T-helper 1 cell treated with Interleukin-12 subunit alpha and Interleukin-12 subunit beta and Interleukin-4 antibody, amounts not matched to agents 30 μg/mL and 1 μg/mL, for 36 hours (primary cell): ENCODE results near the gene CFAP77.

Experiments used
- H3K27ac Mint-ChIP-seq: one replicate; pipeline ENCODE4 v1.8.0; 2021; ENCODE audit warnings: mild to moderate bottlenecking, mixed read lengths
- H3K27me3 Mint-ChIP-seq: one replicate; pipeline ENCODE4 v1.8.0; 2021; ENCODE audit warnings: low read depth, mixed read lengths
- H3K36me3 Mint-ChIP-seq: one replicate; pipeline ENCODE4 v1.8.0; 2021; ENCODE audit warnings: low read depth, mixed read lengths
- H3K4me1 Mint-ChIP-seq: one replicate; pipeline ENCODE4 v1.8.0; 2021; ENCODE audit warnings: low read depth, mixed read lengths
- H3K4me3 Mint-ChIP-seq: one replicate; pipeline ENCODE4 v1.8.0; 2021; ENCODE audit warnings: mild to moderate bottlenecking, moderate library complexity, mixed read lengths
- H3K9me3 Mint-ChIP-seq: one replicate; pipeline ENCODE4 v1.8.0; 2021; ENCODE audit warnings: mixed read lengths

Gene CFAP77

DNA sequence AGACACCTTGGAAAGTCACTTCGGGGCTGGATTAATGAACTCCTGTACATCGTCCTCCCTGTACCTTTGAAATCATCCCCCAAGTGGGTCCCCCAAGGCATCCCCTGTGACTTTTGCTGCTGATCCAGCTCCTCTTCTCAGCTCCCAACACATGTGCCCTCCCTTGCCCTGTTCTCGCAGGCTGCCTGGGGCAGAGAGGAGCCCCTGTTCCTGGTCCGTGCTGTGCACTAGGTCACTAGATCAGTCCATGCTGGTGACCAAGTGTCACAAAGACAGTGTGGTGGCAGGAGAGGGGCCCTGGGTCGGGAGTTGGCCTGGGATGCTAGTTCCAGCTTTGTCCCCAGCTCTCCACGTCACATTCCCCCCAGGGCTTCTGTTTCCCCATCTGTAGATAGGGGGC is 93.1 kb downstream of the CFAP77 start:
- Mint-ChIP-seq H3K27ac (no peak overlapping the region), H3K4me1 (peaks cover 7% of the 10 kb centered on the region), H3K27me3 (peaks cover 17% of the 10 kb centered on the region), H3K9me3 (no peaks in the 10 kb centered on the region), H3K4me3 (no peak overlapping the region), H3K36me3 (no peaks in the 10 kb centered on the region)

DNA sequence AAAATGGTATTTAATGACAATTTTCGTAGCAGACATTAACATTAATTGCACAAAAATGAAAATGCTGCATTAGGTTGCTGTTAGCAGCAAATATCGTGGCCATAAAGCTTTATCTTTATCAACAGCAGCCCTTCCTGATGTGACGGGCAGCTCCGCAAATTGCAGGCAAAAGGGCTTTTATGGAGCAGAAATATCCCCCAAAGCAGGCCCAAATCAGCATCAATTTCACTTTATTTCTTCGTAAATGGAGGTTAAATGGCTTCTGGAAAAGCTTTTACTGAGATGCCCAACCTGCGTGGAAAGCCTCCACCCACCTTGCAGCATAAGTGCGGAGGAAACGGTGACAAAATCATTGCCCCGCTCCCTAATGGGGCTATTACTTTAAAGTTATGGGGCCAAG is 94.5 kb downstream of the CFAP77 start:
- Mint-ChIP-seq H3K27me3 (peaks cover 17% of the 10 kb centered on the region), H3K9me3 (no peaks in the 10 kb centered on the region), H3K27ac (no peak overlapping the region), H3K4me1 (peaks cover 7% of the 10 kb centered on the region), H3K36me3 (no peaks in the 10 kb centered on the region), H3K4me3 (no peak overlapping the region)

DNA sequence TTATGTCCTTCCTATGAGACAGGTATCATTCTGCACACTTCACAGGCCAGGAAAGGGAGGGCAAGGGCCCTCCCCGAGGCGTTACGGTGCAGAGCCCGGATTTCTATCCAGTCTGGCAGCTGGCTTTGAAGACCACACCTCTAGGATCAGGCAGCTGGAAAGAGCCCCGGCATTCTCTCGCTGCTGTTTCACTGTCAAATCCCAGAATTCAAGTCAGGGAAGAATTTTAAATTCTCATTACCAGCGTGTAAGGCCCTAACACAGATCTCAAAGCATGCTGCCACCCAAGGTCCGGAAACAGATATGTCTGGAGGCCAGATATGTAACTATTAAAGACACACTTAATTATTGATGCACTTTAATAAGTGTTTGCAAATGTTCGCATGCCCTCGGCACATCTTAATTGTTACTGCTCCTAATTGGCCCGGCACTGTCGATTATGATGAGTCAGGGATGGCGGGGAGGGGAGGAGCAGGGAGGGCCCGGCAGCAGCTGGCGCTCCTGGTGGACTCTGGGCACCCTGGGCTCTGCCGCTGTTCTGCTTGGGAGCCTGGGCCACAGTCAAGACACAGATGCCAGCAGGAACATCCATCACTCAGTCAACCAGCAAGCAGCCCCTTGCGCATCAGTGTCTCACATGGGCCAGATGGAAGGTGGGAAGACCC is 96.1 kb downstream of the CFAP77 start:
- H3K9me3 Mint-ChIP-seq, result no peaks in the 10 kb centered on the region
- H3K27ac Mint-ChIP-seq, result no peak overlapping the region

DNA sequence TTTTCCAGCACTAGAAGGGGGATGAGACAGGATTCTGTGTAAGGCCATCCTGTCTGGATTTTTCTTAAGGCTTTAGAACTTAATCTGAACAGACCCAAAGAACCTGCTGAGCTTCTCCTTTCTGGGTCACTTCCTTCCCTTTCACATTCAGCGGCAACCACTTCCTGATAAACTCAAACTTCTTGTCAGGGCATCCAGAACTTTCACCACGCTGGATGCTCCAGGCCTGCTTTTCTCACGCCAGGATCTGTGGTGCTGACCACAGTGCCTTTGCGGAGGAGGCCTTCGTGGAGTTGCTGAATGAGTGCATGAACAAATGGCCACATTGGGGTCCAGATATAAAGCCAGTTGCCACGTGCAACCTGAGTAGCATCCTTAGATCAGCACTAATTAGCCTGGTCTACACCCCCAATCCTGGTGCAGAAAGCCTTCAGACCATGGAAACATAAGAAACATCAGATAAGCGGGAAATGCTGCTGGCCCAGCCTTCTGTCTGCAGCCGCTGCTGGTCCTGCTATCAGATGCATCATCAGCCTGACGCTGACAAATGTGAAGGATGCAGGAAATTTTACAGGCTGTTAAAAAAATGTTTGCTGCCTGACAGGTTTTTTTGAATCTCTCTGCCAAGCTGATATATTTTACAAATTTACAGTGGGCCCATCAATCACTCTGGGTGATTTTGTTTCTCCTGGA is 97.1 kb downstream of the CFAP77 start:
- no peaks in the 10 kb centered on the region for H3K9me3 Mint-ChIP-seq
- peaks cover 17% of the 10 kb centered on the region for H3K27me3 Mint-ChIP-seq
- no peak overlapping the region for H3K4me3 Mint-ChIP-seq
- no peaks in the 10 kb centered on the region for H3K36me3 Mint-ChIP-seq
- H3K27ac Mint-ChIP-seq, result no peak overlapping the region
- peaks cover 7% of the 10 kb centered on the region for H3K4me1 Mint-ChIP-seq

More for the DNA sequence above, 96.1 kb downstream of the CFAP77 start:
- no peak overlapping the region for H3K4me3 Mint-ChIP-seq
- H3K27me3 Mint-ChIP-seq, result peaks cover 17% of the 10 kb centered on the region
- H3K36me3 Mint-ChIP-seq, result no peaks in the 10 kb centered on the region
- peaks cover 7% of the 10 kb centered on the region for H3K4me1 Mint-ChIP-seq

DNA sequence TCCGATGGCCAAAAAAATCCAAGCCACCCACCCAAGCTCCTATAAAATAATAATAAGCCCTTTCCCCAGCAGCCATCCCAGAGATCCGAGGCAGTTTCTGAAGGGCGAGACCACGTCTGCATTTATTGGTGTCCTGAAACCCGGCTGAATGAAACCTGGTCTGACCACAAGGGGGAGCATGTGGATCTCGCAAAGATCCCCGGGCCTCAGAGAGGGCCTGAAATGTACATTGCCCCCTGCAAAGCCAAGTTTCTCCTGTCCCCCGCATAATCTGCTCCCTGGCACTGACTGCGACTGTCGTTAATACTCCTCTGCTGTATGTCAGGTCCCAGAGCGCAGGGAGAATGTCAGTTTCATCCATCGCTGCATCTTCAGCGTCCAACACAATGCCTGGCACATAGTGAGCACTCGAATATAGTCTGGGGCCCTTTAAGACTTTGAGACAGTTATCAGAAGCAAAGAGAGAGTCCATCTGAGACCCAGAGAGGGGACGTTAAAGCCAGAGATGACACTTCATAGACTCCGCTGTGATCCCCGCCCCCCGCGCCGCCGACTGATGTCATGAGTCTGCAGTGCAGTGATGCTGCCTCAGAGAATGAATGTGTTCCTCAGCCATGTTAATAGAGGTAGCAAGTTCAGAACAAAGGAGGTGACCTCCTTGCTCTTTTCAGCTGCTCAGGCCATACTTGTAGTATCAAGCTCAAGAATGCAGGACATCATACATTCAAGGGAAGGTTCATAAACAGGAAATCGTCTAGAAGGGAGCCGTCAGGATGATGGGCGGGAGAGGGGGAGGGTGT is 97.9 kb downstream of the CFAP77 start:
- Mint-ChIP-seq H3K9me3 (no peaks in the 10 kb centered on the region), H3K4me1 (peaks cover 7% of the 10 kb centered on the region), H3K27me3 (peaks cover 17% of the 10 kb centered on the region), H3K4me3 (no peak overlapping the region), H3K36me3 (no peaks in the 10 kb centered on the region), H3K27ac (no peak overlapping the region)

DNA sequence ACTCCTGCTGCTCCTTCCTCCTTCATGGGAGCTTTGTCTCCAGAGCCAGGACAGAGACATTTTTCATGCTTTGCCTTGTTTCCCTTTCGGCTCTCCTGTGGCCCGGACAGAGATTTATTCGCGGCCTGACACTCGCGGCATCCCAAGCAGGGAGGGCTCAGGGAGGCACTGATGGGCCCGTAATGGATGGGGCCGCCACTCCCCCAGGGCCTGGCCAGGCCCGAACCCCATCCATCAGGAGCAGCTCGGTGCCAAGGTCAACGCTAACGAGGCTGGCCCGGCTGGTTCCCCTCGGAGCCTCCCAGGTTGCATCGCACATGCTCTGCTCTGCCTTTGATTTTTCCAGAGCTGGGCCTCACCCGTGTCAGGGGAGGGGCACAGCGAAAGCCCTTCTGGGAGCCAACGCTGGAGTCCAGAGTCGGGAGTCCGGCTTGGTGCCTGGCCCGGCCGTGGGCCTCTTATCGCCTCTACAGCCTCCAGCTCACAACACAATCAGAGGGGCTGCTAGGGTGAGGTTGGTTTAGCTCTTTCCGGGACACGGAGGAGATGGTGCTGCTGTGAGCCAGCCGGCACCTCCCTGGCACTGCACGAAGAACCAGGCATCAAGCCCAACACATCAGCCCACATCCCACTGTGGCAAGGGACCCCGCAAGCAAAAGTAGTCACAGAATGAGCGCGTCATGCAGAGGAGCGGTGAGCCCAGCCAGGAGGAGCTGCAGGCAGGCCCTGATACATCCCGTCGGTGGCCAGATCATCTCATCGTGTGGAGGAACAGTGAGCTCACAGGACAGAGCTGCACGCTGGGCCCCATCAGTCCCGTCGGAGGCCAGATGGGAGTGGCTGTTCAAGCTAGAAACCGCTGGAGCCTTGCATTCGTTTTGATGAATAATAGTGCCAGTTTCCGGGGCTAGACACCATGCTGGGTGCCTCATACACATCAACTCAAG is 100.2 kb downstream of the CFAP77 start:
- Mint-ChIP-seq H3K4me3 (no peak overlapping the region), H3K4me1 (peaks cover 7% of the 10 kb centered on the region), H3K27me3 (peaks cover 13% of the 10 kb centered on the region), H3K36me3 (no peaks in the 10 kb centered on the region), H3K27ac (no peak overlapping the region), H3K9me3 (no peaks in the 10 kb centered on the region)

DNA sequence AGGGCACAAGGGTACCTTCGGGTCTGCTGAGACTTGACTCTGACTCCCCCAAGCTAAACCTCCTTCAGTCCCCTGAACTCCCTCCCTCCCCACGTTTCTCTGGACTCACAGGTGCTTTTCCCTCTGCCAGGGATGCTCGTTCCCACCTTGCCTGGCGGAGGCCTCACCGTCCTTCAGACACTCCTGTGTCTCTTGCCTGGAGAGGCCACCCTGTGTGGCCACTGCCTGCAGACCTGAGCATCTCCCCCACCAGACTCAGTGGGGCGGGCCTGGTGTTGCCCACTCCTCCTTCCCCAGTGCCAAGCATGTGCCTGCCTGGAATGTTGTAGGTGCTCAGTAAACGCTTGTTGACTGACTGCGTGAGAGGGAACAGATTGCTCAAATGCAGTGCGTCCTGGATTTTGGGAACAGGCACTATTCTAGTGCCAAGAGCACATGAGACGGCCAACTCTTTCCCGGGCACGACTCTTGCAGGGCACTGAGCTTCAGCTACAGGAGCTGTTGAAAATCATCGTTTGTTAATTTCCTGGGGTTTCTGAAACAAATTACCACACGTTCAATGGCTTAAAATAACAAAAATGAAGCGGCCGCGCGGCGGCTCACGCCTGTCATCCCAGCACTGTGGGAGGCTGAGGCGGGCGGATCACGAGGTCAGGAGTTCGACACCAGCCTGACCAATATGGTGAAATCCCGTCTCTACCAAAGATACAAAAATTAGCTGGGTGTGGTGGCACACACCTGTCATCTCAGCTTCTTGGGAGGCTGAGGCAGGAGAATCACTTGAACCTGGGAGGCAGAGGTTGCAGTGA is 101.4 kb downstream of the CFAP77 start:
- Mint-ChIP-seq H3K4me3 (no peak overlapping the region), H3K27ac (no peak overlapping the region), H3K27me3 (peaks cover 4% of the 10 kb centered on the region), H3K4me1 (peaks cover 7% of the 10 kb centered on the region), H3K9me3 (no peaks in the 10 kb centered on the region), H3K36me3 (no peaks in the 10 kb centered on the region)

DNA sequence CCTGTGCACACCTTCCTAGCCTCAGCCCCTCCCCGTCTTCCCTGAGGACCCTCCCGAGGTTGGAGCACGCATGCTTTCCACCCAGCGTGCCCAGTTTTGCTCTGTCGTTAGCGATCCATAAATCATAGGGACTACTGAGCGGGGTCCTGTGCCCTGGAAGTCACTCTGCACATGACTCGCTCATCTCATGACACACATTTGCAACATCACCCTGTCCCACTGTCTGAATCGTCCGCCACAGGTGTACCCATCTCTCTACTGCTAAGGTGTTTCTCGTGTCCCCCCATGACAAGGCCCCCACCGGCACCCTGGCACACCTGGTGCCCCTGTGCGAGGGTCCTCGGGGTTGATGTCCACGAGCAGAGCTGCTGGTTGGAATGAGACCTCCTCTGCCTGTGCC is 103.4 kb downstream of the CFAP77 start:
- Mint-ChIP-seq H3K27me3 (peaks cover 4% of the 10 kb centered on the region), H3K36me3 (no peaks in the 10 kb centered on the region), H3K4me1 (no peaks in the 10 kb centered on the region), H3K27ac (no peak overlapping the region), H3K9me3 (no peaks in the 10 kb centered on the region), H3K4me3 (no peak overlapping the region)

DNA sequence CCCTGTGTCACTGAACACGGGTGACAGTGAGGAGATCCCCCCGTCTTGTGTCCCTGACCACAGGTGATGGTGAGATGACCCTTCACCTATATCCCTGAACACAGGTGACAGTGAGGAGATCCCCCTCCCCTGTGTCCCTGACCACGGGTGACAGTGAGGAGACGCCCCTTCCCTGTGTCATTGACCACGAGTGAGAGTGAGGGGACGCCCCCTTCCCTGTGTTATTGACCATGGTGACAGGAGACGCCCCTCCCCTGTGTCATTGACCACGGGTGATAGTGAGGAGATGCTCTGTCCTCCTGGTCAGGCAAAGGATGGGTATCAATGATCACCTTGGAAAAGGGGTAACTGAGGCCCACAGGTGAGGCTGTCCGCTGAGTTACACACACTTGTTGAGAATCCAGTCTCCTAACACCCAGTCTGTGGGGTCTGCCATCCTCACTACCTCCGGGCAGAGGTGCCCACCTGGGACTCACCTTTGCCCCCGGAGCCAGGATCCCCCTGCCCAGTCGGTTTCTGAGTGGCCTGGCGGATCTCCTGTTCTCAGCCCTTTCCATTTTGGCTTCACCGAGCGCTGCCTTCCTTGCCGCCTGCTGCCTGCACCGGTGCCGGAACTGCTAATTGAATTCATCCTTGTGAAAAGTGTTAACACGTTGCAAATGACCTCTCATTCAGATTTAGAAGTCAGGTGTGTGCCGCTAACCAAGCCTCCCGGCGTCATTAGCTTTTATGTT is 104.2 kb downstream of the CFAP77 start:
- Mint-ChIP-seq H3K27ac (no peak overlapping the region), H3K4me1 (no peaks in the 10 kb centered on the region), H3K36me3 (no peaks in the 10 kb centered on the region), H3K4me3 (no peak overlapping the region), H3K27me3 (peaks cover 4% of the 10 kb centered on the region), H3K9me3 (no peaks in the 10 kb centered on the region)

DNA sequence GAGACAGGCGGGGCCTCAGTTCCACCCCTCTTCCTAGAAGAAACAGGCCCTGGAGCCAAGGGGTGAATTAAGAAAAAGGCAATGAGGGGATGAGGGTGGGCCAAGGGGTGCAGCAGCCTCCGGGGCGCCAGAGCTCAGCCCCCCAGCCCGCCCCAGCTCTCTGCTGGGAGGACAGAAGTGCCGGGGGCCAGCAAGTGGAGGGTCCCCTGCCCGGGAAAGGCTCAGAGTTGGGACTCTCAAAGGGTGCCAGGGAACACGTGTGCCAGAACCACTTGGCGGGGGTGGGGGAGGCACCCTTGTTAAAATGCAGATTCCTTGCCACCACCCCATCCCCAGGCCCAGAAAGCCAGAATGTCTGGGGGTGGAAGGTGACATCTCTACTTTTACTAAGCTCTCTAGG is 104.8 kb downstream of the CFAP77 start:
- no peak overlapping the region for H3K4me3 Mint-ChIP-seq
- no peak overlapping the region for H3K27ac Mint-ChIP-seq
- H3K36me3 Mint-ChIP-seq, result no peaks in the 10 kb centered on the region
- H3K9me3 Mint-ChIP-seq, result no peaks in the 10 kb centered on the region
- peaks cover 4% of the 10 kb centered on the region for H3K27me3 Mint-ChIP-seq
- no peaks in the 10 kb centered on the region for H3K4me1 Mint-ChIP-seq

DNA sequence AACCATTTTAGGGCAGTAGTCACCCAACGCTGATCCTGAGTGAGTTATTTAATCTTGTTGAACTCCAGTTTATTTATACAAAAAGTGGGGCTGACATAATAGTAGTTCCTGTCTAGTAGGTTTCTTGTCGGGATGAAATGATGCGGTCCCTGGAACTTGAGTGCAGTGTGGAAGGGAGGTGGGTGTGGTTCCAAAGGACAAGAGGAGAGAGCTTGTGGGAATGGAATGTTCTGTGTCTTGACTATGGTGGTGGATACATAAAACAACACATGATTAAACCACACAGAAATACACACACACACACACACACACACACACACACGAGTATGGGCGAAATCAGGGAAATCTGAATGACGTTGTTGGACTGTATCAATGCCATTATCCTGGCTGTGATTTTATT is 106.3 kb downstream of the CFAP77 start:
- Mint-ChIP-seq H3K27me3 (peaks cover 4% of the 10 kb centered on the region), H3K9me3 (no peaks in the 10 kb centered on the region), H3K27ac (no peak overlapping the region), H3K4me1 (no peaks in the 10 kb centered on the region), H3K4me3 (no peak overlapping the region), H3K36me3 (no peaks in the 10 kb centered on the region)

DNA sequence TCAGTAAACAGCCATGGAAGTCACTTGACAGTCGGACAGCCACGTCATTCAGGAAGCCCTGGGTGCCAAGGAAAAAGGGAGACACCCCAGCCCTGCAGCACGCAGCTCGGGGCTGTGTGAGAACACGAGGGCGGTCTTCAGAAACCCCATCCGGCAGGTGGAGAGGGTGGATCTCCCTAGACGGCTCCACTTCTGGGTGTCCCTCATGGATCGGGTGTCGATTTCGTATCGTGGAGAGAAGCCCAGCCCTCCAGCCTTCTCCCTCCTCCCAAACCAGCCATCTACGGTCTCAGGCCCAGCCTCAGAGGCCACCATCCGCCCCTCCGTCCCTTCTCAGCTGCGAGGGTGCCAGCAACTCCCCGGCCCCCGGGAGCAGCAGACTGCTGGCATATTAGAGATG is 106.9 kb downstream of the CFAP77 start:
- no peaks in the 10 kb centered on the region for H3K36me3 Mint-ChIP-seq
- no peaks in the 10 kb centered on the region for H3K4me1 Mint-ChIP-seq
- H3K27me3 Mint-ChIP-seq, result peaks cover 4% of the 10 kb centered on the region
- no peak overlapping the region for H3K4me3 Mint-ChIP-seq
- H3K27ac Mint-ChIP-seq, result no peak overlapping the region
- H3K9me3 Mint-ChIP-seq, result no peaks in the 10 kb centered on the region
